HG03432 (cell line): ENCODE measurements around the gene BPIFB6.

Experiments used
- ATAC-seq: cut with Tn5 transposase; IDR thresholded peaks from one replicate; pipeline ENCODE4 v1.9.1; 2021; ENCODE audit warnings: mild to moderate bottlenecking, moderate library complexity; ENCODE audit not compliant: unreplicated experiment

Gene BPIFB6

GRCh38 chr20:33059741-33060390, 28.4 kb downstream of the BPIFB6 start:
- ATAC-seq = no peak

GRCh38 chr20:33061658-33062028, 30.2 kb downstream of the BPIFB6 start:
- ATAC-seq = no peak

GRCh38 chr20:33062105-33062824, 30.8 kb downstream of the BPIFB6 start:
- no peak for ATAC-seq

DNA sequence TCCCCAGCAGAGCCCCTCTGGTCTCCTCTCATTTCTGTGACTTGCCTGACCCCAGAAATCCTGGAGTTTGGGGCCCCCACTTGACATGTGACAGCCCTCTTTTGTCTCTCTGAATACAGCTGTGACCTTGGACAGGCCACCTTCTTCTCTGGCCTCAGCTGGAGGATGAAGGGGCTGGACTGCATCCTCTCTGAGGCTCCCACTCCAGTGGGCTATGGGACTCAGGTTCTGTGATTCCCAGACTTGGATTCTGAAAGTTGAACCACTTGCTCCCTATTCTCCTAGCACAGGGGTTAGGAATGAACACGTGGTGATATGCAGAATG, 31.3 kb downstream of the BPIFB6 start:
- no peak for ATAC-seq

- ATAC-seq = no peak
These were observed 31.8 kb downstream of the BPIFB6 start for GRCh38 chr20:33063271-33063670.

DNA sequence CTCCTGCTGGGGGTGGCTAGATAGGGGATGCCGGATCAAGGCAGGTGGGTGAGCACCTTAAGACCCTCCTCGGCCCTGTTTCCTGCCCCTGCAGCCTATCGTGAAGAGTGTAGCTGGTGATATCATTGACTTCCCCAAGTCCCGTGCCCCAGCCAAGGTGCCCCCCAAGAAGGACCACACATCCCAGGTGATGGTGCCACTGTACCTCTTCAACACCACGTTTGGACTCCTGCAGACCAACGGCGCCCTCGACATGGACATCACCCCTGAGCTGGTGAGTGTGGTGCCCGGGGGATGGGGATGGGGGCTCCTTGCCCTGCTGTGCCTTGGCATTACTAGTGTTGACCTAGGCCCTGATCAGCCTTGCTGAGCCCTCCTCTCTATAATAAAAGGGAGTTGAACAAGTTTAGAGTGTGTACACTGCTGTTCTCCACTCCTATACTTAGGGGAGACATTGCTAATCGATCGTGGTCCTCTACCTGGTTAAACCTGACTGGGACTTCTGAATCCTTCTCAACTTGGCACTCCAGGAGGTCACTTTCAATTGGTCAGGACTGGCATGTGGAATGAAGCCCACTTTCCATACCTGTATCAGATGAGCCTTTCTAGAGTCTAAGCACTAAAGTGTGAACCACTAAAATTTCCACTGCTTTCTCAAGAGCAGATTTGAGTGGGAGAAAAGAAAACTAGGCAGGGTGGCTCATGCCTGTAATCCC, 33.3 kb downstream of the BPIFB6 start:
- no peak for ATAC-seq

DNA sequence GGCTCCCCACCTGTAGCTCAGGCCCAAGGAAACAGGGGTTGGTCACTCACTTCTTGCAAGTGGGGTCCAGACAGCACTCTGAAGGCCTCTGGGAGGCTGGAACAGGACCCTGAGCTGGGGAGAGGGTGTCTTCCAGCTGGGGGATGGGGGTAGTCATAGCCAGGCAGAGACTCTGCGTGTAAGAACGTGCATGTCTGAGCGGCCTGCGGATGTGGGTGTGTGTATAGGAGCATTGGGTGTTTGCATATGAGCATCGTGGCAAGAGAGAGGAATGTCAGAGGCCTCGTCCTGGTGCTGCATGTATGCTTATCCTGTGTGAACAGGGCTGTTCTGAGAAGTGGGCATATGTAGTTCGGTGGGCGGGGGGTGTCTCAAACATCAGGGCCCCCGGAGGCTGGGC, 34.3 kb downstream of the BPIFB6 start:
- no peak for ATAC-seq

GRCh38 chr20:33067806-33068205, 36.4 kb downstream of the BPIFB6 start:
- no peak for ATAC-seq

DNA sequence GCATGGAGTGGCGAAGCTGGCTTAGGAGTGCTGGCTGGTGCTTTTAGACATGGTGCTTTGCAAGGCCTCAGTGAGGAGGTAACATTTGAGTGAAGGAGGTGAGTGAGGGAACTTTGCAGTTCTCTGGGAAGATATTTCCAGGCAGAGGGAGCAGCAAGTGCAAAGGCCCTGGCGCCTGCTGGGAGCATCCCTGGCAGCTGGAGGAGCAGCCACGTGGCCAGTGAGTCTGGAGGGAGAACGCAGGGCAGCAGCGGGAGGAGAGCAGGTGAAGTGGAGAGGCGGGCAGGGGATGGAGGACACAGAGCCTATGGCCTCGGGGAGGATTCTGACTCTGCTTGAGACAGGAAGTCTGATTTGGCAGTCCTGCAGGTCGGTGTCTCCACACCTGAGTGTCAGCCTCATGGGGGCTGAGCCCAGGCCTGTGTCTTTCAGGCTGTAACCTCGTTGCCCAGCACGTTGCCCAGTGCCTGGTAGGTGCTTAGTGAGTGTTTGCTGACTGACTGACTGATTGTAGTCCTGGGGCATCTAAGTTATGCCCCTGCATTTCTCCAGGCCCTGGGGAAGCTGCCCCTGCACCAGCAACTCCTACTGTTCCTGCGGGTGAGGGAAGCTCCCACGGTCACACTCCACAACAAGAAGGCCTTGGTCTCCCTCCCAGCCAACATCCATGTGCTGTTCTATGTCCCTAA, 36.9 kb downstream of the BPIFB6 start:
- ATAC-seq = no peak

- no peak for ATAC-seq
These were observed 38.2 kb downstream of the BPIFB6 start for GRCh38 chr20:33069673-33070072.

DNA sequence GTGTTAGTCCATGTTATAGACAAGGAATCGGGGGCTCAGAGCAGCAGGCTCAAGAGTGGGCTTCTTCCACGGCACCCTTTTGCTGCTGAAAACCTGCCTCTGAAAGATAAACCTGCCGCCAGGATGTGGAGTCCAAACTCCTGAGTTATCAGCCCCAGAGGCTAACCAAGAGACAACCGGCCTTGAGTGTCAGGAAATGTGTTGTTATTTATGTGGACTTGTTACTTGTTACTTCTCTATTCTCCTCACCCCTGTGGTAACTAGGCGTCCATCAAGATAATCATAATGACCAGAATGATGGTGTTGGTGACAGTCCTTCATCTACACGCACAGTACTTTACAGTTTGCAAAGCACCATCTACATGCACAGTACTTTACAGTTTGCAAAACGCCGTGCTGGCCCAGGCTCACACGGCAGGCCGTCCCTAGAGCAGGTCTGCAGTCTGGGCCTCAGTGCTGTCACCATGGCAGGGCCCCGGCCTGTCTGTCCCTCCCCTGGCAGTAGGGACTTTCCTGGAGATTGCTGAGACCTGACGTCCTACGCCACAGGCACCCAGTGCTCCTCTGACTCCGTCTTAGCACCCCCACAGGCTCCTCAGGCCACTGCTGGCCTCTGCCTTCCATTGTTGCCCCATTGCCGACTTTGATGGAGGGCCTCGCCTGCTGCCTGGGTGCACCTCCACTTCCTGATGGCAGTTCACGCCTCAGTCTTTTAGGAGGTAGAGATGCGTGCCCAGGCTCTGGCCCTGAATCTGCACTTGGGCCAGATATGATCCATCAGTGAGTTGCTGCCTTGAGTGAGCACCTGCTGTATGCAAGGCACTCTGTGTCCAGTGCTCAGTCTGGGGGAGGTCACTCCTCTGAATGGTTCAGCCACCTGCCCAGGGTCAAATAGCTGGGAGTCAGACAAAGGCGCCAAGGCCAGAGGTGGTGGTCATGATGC, 38.9 kb downstream of the BPIFB6 start:
- no peak for ATAC-seq

DNA sequence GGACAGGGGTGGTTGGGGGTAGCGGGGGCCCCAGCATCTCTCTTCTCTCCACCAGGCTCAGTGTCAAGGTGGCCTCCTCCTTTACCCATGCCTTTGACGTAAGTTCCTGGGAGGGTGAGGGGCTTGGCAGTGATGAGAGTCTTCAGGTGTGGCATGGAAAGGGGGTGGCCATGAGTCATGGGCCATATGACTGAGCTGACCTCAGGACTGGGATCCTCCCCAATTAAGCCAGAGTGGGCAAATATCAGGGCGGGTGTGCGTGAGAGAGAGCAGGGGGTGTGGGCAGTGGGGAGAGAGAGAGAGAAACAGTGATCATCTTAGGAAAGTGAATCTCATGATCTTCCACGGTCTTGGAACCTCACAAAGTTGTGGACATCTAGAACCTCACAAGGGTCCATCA, 39.8 kb downstream of the BPIFB6 start:
- ATAC-seq = no peak

GRCh38 chr20:33072362-33072761, 40.9 kb downstream of the BPIFB6 start:
- ATAC-seq = no peak

GRCh38 chr20:33072813-33073212, 41.4 kb downstream of the BPIFB6 start:
- no peak for ATAC-seq

GRCh38 chr20:33074675-33075074, 43.2 kb downstream of the BPIFB6 start:
- no peak for ATAC-seq

DNA sequence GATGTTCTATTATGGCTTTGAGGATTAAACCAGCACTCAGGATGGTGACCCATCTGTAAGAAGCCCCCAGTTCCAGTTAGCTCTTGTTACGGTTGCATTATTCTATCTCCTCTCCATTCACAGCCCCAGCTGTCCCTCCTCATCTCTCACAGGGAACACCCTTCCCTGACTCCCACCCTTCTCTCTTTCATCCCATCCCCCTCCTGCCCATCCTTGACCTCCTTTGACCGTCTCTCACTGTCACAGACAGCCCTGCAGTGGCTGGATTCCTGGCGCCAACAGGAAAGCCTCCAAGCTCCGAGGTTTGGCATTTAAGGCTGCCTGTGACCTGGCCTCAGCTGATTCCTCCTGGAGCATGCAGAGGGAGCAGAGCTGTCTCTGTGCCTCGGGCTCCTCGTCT, 43.8 kb downstream of the BPIFB6 start:
- ATAC-seq = no peak

GRCh38 chr20:33076662-33077372, 45.4 kb downstream of the BPIFB6 start:
- ATAC-seq = no peak

DNA sequence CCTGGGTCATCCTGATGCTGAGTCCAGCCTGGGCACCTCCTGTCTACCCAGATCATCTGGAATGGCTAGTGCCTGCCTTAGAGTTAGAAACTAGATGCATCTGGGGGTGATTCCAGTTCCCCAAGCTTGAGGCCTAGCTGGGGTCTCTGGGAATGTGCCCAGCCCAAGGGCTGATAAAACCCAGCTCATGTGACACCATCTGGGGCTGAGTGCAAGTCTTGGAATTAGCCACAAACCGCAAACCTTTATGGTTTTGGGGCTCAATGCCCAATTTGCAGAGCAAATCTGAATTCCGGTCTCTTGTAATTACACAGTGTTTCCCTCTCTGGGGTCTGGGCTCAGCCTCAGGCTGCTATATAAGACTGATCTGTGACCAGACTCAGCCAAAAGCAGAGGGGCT, 47.8 kb downstream of the BPIFB6 start, which contains the start of gene BPIFB4:
TSS of gene BPIFB4 (plus strand) at position 385 of the 400 bp plus-strand sequence. CDS start 1,884 bp downstream, outside the sequence.
- ATAC-seq = no peak

DNA sequence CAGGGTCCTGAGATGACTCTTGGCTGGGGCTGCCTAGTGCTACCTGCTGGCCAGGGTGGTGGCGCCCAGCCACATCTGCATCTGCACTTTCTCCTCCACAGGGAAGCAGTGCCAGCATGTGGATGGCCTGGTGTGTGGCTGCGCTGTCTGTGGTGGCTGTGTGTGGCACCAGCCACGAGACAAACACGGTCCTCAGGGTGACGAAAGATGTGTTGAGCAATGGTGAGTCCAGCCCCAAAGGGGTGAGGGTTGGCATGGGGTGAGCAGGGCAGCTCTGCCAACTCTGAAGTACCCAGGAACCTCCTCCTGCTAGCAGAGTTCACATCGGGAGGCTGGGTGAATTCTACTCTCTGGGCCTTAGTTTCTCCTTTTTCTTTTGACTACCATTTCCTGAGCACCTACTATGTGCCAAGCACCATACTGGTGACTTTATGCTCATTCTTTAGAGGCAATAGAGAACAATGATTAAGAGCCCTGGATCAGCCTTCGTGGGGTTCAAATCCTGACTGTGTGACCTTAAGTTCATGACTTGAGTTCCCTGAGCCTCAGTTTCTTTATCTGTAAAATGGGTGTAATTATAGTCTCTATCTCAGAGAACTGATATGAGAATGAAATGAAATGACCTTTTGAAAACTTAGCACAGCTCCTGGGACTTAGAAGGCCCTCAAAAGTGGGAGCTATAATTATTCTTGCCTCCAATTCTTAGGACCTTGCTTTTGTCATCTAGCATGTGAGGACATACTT, 50.1 kb downstream of the BPIFB6 start:
- no peak for ATAC-seq
